Umbilical cord (tissue), 2 donors: ENCODE results near the gene PMPCA. TPM values are rescaled to one million over a fixed set of nuclear protein-coding genes. Genes with fewer than 3 reads are reported as not detected.

Experiments
- DNase-seq: peaks from one replicate; pipeline ENCODE4 v3.0.0-alpha.2; 2015; ENCODE audit warnings: low spot score
- total RNA-seq: library from RNA; depleted of rRNA; stranded (reverse); fragments of >200 nt; gene quantifications from one replicate; pipeline ENCODE4 v1.2.3, GENCODE V29; 2014; ENCODE audit warnings: low replicate concordance; ENCODE audit not compliant: insufficient read depth

The PMPCA gene, protein sequence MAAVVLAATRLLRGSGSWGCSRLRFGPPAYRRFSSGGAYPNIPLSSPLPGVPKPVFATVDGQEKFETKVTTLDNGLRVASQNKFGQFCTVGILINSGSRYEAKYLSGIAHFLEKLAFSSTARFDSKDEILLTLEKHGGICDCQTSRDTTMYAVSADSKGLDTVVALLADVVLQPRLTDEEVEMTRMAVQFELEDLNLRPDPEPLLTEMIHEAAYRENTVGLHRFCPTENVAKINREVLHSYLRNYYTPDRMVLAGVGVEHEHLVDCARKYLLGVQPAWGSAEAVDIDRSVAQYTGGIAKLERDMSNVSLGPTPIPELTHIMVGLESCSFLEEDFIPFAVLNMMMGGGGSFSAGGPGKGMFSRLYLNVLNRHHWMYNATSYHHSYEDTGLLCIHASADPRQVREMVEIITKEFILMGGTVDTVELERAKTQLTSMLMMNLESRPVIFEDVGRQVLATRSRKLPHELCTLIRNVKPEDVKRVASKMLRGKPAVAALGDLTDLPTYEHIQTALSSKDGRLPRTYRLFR
- 30.1 TPM for total RNA-seq

DNA sequence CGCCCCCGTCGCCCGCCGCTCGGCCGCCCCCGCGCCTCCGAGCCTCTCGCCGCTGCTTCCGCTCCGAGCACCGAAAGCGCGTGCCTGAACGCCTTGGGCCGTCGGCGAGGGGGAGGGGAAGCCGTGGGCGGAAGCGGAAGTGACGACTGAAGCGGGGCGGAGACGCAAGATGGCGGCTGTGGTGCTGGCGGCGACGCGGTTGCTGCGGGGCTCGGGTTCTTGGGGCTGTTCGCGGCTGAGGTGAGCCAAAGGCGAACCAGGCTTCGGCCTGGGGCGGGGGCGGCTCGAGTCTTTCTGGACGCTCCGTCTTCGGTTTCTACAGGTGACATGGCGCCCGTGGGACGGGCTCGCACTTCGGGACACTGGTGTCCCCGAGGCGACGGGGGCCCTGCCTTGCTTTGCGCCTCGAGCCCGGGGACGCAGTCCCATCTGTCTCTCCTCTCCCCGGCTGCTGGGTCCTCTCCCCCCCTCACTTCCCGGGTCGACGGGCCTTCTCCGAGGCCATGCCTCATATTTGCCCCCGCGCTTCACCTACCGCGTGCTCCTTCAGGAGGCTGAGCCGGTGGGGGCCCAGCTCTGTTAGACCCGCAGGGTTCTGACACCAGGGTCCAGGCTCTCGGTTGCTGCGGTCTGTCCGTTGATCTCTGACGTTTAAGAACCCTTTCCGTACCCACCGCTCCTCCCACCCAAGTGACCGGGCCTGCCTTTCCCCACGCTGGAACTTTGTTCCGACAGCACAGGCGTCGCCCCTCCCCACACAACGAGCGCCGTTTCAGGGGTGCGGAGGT is at the start of gene PMPCA, which contains the start of gene ENTR1:
PMPCA (plus strand) TSS at position 159 of the 788 bp plus-strand sequence; CDS start at position 170, 11 bp downstream.
ENTR1 (minus strand) TSS at position 115 of the 788 bp plus-strand sequence. CDS start 217 bp downstream, outside the sequence.
- peak; percentile 89 for DNase-seq

DNA sequence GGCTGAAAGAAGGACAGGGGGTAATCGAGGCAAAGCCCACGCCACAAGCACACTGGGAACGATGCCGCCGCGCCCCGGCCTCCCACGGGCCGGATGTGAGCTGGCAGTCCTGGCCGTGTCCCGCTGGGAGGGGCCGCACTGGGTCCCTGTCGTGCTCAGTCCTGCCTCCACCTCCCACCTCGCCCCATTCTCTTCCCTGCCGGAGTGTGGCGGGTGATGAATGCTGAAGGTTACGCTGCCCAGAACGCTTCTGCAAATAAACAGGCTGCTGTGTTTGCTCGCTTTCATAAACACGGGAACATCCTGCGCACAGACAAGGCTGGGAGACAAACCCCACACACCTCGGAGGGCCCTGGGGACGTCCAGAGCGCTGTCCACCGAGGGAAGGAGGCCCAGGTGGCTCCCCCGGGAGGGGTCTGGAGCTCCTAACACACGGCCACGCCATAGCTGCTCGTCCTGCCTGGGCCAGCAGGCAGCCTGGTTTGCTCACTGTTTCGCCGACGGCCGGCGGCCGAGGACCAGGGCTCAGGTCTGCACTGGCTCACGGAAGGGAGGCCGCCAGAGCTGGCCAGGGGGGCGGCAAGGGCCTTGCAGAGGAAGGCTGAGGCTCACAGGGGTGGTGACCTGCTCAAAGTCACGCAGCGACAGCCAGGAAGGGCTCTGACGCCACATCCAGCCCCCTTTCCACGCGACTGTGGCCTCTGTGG is 49.3 kb upstream of the PMPCA start:
- DNase-seq = no peak

DNA sequence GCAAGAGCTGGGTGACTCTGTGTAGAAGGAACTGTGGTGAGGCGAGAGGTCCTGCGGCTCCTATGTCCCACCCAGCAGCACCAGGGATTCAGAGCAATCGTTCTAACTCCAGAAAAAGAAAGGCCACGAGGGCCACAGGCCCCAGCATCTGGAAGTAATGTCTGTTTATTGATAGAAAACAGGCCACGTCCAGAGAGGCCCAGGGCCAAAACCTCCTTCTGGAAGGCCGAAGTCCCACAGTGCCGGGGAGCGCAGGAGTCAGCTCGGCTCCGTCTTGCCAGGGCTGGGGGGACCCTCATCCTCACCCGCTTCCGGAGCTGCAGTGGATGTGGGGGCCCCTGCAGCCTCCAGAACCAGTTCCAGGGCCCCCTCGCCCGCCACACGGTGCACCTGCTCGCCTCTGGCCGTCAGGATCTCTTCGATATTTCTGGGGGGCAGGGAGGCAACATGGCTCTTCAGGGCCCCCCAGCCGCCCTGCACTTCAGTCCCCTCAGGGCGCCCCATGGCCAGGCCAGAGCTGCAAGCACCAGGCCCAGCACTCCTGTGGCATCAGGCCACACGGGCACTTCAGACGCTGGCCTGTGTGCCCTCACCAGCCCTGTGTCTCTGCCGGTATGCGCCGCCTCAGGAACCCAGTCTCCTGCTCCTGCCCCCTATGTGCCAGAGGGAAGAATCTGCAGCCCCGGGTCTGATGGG is 48.6 kb upstream of the PMPCA start:
- peak; percentile 69 for DNase-seq

GRCh38 chr9:136362450-136362784 is 48.0 kb upstream of the PMPCA start:
- DNase-seq = no peak

DNA sequence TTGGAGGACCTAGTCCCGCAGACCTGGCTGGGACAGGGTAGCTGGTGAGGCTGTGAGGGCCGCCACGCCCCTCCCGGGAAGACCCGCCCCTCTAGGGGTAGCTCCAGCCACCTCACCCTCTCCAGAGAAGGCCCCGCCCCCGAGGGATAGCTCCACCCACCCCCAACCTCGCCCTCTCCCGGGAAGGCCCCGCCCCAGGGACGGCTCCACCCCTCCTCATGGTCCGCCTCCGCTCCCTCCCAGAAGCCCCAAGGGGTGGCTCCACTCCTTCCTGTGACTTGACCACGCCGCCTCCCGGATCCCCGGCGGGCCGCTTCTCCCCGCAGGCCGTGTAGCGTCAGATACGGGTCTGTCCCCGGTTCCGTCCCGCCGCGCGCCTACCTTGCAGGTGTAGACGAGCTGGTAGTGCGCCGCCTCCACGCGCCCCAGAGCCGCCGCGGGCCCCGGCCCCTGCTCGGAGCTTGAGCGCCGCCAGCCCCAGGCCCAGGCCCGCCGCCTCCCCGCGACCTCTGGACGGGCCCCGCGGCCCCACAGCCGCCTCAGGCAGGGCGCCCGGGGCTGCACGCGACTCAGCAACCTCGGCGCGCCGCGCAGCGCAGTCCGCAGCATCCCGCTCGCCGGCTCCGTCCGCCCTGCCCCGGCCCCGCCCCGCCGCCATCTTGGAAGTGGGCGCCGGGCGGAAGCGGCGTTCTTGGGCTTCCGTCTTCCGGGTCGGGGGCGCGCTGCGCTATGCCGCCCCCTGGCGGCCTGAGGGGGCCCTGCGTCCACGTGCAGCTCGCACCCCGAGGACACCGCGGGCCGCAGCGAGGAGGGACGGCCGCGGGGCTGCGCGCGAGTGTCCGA is 47.1 kb upstream of the PMPCA start, which contains the start of gene DNLZ:
DNLZ (minus strand) TSS at position 639 of the 843 bp plus-strand sequence; CDS start at position 609, 30 bp downstream.
- peak; percentile 96 for DNase-seq

DNA sequence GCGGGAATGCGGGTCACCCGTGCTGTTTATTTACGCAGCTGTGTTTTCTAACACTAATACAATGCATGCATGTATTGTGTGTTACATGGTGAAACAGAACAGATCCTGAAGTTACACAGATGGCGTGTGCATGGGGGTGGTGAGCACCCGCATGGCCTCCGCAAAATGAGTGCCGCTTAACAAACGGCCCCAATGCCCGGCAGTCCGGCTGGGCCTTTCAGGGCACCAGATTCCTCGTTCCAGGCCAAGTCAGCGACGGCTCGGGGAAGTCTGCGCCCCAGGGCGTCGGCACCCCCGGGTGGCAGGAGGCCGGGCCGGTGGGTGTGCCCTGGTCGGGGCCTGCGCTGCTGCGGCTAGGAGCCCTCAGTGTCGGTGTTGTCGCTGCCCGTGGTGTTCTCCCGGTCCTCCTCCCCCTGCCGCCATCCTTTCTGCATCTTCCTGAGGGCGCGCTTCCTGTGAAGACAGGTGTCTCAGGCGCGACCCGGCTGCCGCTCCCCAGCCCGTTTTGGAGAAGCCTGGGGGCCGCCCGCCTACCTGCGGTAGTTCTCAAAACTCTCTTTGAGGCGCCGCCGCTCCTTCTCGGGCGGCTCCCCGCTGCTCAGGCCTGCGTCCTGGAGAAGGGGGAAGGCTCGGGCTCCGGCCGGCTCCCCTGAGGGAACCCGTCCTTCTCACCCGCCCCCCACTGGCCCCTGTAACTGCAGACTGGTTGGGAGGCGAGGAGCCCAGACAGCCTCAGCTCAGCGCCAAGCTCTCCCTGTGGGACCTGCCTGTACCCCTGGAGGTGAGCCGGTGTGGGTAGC is 46.3 kb upstream of the PMPCA start:
- no peak for DNase-seq

- DNase-seq = no peak
Measured at GRCh38 chr9:136364942-136365774, 45.3 kb upstream of the PMPCA start.

DNA sequence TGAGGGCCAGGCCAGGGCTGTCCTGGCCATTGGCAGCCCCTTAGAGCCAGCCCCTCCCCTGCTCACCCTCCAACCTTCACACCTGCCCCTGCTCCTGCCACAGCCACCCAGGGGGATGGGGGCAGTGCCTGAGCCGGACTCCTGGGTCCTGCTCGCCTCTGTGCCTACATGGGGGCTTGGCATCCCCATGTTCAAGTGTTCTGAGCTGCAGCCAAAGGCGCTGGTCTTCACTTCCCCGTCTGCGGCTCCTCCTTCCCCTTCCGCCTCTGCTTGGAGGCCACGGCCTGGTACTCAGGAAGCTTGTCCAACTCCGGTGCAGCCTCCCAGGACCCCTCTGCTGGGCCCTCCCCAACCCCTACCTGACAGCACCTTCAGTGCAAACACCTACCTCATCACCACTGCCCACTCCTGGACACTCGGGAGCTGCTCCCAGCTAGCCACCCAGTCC is 44.7 kb upstream of the PMPCA start:
- no peak for DNase-seq

GRCh38 chr9:136366826-136367225 is 43.6 kb upstream of the PMPCA start:
- no peak for DNase-seq

DNA sequence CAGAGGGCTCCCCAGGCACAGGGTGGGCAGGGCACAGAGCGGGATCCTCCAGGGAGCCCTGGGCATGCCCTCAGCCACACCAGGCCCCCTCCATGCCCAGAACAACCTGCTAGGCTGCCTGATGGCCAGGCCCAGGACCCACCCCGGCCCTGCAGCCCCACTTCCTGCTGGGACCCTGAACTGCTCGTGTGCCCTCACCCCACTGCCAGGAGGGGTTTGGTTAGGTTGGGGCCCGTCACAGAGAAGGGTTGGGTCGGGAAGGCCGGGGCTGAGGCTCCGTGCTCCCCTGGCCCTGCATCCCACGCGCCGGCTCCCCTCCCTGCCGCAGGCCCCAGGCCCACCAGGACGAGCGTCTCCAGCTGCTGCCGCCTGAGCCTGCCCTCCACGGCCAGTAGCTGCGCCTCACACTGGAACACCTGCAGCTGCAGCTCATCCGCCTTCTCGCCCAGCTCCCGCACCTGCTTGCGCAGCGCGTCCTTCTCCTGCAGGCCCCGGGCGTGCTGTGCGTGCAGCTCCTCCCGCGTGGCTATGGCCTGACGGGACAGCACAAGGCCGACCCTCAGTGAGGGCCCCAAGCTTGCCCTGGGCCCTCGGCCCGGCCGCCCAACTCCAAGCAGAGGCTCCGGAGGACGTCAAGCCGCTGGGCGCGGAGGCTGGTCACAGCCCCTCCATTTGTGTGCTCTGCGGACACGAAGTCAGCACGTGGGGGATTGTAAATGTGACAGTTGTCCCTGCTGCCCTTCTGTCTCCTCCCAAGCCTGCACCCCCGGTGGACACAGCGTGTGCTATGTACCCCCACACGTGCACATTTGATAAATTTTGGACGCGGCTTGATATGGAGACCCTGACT is 42.9 kb upstream of the PMPCA start:
- DNase-seq = no peak

DNA sequence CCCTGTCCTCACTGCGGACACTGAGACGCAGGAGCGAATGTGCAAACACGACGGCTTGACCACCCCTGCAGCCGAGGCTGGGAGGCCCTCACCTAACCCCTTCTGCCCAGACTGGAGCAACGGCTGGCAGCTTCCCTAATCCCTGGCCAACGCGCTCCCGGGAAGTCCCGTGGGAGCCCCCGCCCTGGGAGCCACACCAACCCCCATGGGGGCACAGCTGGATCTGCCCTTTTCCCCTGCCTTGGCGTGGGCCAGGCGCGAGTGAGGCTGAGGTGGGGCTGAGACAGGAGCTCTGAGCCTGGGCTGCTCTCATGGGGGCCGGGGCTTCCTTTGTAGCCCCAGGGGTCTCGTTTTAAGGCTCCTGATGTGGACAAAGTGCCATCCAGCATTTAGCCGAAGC is 42.3 kb upstream of the PMPCA start:
- no peak for DNase-seq

DNA sequence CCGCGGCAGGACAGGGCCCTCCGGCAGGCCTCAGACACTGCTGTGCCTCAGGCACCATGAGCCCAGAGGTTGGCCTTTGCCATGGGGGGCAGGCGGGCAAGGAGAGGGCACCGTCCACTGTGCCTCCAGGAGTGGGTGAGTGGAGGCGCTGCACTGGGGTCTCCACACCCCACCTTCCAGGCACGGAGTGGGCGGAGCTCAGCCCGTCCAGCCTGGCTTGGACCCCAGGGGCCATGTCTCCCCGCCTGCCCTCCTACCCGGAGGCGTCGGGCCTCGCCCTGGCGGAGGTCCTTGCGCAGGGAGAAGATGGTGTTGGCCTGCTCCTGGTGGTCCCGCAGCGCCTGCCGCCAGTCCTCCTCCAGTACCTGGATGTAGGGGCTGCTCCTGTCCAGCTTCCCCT is 40.4 kb upstream of the PMPCA start:
- DNase-seq = no peak

GRCh38 chr9:136370687-136371532 is 39.5 kb upstream of the PMPCA start:
- DNase-seq = no peak

DNA sequence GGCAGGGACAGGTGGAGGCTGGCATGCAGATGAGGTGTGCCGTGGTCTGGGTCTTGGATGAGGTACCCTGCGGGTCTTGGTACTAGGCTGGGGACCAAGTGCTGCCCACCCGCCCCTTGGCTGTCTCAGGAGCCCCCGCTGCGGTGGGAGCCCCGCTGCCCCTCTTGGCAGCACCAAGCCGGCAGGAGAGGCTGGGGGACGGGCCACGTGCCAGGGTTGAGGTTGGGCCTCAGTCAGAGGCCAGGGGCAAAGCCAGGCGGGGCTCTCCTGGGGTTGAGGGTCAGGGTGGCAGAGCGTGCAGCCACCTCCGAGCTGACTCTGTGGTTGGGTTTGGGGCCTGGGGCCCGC is 39.0 kb upstream of the PMPCA start:
- DNase-seq = no peak

DNA sequence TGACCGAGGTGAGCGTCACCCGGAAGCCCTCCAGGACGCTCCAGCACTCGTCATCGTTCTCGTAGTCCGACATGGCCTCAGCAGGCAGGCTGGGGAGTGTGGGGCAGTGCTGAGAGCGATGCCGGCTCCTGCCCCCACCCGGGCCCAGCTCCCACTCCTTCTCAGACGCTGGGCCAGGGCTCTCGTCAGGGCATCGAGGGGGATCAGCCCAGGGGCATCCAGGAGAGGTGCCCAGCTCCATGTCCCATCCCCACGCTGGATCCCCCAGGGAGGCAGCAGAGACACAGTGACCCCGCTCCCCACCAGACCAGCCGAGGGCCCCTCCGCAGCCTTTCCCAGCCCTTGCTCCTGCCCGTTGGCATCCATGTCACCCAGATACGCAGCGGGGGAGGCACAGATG is 38.5 kb upstream of the PMPCA start:
- no peak for DNase-seq

DNA sequence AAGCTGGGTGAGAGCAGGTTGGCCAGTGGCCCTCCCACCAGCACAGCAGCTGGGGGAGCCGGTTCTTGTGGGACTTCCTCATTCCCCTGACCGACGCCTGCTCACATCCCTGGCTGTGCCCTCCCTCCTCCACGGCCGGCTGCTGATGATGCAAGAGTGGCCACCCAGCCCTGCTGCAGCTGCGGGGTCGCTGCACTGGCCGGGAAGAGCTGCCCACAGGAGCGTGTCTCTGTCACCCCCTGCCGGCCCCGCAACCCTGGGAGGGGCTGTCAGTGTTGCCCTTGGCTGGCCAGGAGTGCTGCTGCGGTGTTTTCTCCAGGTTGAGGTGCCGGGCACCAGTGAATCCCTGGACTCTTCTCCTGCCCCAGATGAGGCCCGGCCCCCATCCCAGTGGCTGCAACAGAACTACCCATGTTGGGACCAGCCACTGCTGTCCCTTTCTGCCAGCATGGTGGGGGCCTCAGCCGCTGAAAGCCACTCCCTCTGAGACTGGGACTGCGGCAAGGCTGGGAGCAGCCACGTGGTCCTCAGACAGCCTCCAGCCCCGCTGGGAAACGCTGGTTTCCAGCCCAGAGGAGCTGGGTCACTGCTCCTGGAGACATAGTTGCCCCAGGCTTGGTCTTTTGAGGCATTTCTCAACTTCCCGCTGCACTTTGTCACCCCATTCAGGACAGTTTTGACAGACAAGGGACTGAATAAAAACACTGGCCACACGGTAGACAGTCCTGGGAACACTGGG is 37.7 kb upstream of the PMPCA start:
- DNase-seq = peak; percentile 74
